COR-L47 (cell line): ENCODE measurements around the gene SLC44A1.

ENCODE experiments used
- DNase-seq: peaks from one replicate; lab custom pipeline; 2025; lab: John Stamatoyannopoulos, UW

Gene SLC44A1

GRCh38 chr9:105432247-105432842, 187.9 kb downstream of the SLC44A1 start:
- no peak for DNase-seq

- no peak for DNase-seq
These were observed 191.0 kb downstream of the SLC44A1 start for GRCh38 chr9:105435453-105435852.

GRCh38 chr9:105436783-105437182, 192.3 kb downstream of the SLC44A1 start:
- DNase-seq: no peak

GRCh38 chr9:105437704-105438103, 193.3 kb downstream of the SLC44A1 start:
- DNase-seq: no peak

- DNase-seq: no peak
These were observed 193.8 kb downstream of the SLC44A1 start for GRCh38 chr9:105438141-105438806.

GRCh38 chr9:105439428-105439827, 195.0 kb downstream of the SLC44A1 start:
- no peak for DNase-seq

- no peak for DNase-seq
These were observed 197.2 kb downstream of the SLC44A1 start for GRCh38 chr9:105441616-105442160.

GRCh38 chr9:105443121-105443520, 198.7 kb downstream of the SLC44A1 start:
- no peak for DNase-seq

- no peak for DNase-seq
These were observed 199.7 kb downstream of the SLC44A1 start for GRCh38 chr9:105444130-105444529.

- no peak for DNase-seq
These were observed 200.9 kb downstream of the SLC44A1 start for GRCh38 chr9:105445203-105445881.

- no peak for DNase-seq
These were observed 202.9 kb downstream of the SLC44A1 start for GRCh38 chr9:105447386-105447813.

- peak; percentile 89 for DNase-seq
These were observed 203.7 kb downstream of the SLC44A1 start, which contains the start of gene FSD1L for GRCh38 chr9:105447814-105448812. FSD1L (plus strand) TSS chr9:105448034; CDS start chr9:105448221, 187 bp downstream.

GRCh38 chr9:105449081-105449480, 204.6 kb downstream of the SLC44A1 start:
- DNase-seq: no peak

GRCh38 chr9:105452185-105452584, 207.7 kb downstream of the SLC44A1 start:
- DNase-seq: no peak

GRCh38 chr9:105455836-105456475, 211.5 kb downstream of the SLC44A1 start:
- no peak for DNase-seq

GRCh38 chr9:105457560-105458294, 213.3 kb downstream of the SLC44A1 start:
- no peak for DNase-seq

GRCh38 chr9:105458404-105458803, 214.0 kb downstream of the SLC44A1 start:
- no peak for DNase-seq

- DNase-seq: no peak
These were observed 214.9 kb downstream of the SLC44A1 start for GRCh38 chr9:105459336-105459735.

GRCh38 chr9:105466898-105467455, 222.5 kb downstream of the SLC44A1 start:
- DNase-seq: no peak

- DNase-seq: no peak
These were observed 224.4 kb downstream of the SLC44A1 start for GRCh38 chr9:105468875-105469274.
